ENCODE results near the gene WDR19. TPM values are rescaled to one million over a fixed set of nuclear protein-coding genes. Genes with fewer than 3 reads are reported as not detected.
"Not testable (repeated sequence)": the region's sequence is repeated elsewhere in the genome, so short reads cannot be mapped to it uniquely, and the experiment has no call there.

Gene WDR19
- total RNA-seq, result 10 to 100 TPM in 5 of 6 donors, 1 to 10 TPM in 1; 6.3 to 21.6 (median 12.8) TPM
- polyA plus RNA-seq, result 10 to 100 TPM; 22.8 to 41.3 TPM

GRCh38 chr4:39181905-39182638 is at the start of gene WDR19:
Gene WDR19, plus strand, starts transcription at chr4:39182529. Its CDS starts 29 bp downstream, at chr4:39182558.
- Histone ChIP-seq H3K27me3 (no peaks in the 10 kb centered on the region), H3K4me3 (peak within 1 kb of the TSS; percentile 50 to 78 (median 62)), H3K36me3 (no peaks in the 10 kb centered on the region), H3K9me3 (no peaks in the 10 kb centered on the region), H3K4me1 (peaks cover 0 to 5% (median 0%) of the 10 kb centered on the region in 3 donors), H3K27ac (peak within 1 kb of the TSS; percentile 33 to 75 (median 58))
- intact Hi-C loops (cut with DNase I), result no loop called here
- DNase-seq, result peak; percentile 96 to 99 (median 99)
- FAIRE-seq, result peak; percentile 98
- peak; percentile 98 to 100 (median 99) for ATAC-seq
- TF ChIP-seq, protein P1, sequence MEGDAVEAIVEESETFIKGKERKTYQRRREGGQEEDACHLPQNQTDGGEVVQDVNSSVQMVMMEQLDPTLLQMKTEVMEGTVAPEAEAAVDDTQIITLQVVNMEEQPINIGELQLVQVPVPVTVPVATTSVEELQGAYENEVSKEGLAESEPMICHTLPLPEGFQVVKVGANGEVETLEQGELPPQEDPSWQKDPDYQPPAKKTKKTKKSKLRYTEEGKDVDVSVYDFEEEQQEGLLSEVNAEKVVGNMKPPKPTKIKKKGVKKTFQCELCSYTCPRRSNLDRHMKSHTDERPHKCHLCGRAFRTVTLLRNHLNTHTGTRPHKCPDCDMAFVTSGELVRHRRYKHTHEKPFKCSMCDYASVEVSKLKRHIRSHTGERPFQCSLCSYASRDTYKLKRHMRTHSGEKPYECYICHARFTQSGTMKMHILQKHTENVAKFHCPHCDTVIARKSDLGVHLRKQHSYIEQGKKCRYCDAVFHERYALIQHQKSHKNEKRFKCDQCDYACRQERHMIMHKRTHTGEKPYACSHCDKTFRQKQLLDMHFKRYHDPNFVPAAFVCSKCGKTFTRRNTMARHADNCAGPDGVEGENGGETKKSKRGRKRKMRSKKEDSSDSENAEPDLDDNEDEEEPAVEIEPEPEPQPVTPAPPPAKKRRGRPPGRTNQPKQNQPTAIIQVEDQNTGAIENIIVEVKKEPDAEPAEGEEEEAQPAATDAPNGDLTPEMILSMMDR (IDR thresholded peaks at IDR 0.05), result peak in 1 of 4 donors; percentile 20
- WGBS, 2 donors, result 0% methylated on average over 48 of the region's 48 CpGs

- Histone ChIP-seq H3K27me3 (no peaks in the 10 kb centered on the region), H3K4me3 (no peak overlapping the region), H3K9me3 (no peaks in the 10 kb centered on the region), H3K36me3 (no peaks in the 10 kb centered on the region), H3K27ac (no peak overlapping the region), H3K4me1 (no peaks in the 10 kb centered on the region)
- intact Hi-C loops (cut with DNase I), result loop anchor here in 2 of 3 donors (10.0 kb wide), 2 partner anchors 229 to 379 kb away; no protein-coding TSS in a partner anchor
- DNase-seq (no peak), ATAC-seq (no peak), FAIRE-seq (no peak)
- TF ChIP-seq, protein P1 (IDR thresholded peaks at IDR 0.05), result no peak
- 92 to 98% methylated on average over 3 of the region's 3 CpGs for WGBS, 2 donors
These were observed 48.7 kb upstream of the WDR19 start for GRCh38 chr4:39133623-39134022.

DNA sequence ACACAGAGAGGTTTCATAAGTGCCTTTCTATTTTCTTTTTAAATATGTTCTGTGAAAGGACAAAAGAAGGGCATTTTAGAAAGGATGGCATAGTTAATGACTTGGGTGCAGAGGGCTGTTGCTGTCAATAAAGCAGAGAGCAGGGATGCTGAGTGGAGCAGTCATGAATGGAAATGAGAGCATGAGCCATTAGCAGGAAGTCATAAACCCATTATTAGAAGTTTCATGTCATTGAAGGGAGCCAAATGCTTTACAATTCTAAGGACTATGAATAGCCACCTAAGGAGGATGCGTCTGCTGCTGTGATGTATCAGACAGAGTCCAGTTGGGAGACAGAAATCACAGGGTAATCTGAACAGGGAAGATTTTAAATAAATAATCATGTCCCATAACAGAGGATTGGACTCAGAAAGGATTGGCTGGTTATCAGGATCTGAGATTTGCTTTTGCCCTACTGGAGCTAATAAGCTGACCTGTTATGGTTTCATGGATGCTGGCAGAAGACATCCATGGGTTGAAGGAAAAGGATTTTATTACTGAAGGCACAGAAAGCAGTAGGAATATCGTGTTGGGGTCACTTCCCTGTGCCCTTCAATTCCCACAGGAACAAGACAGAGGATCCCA is 47.5 kb upstream of the WDR19 start:
- H3K27ac ChIP-seq, result no peak overlapping the region
- no peaks in the 10 kb centered on the region for H3K27me3 ChIP-seq
- FAIRE-seq, result no peak
- peak in 3 of 4 donors; percentile 8 to 28 (median 26) for ATAC-seq
- H3K4me3 ChIP-seq, result no peak overlapping the region
- DNase-seq, result no peak
- 40 to 42% methylated on average over 2 of the region's 2 CpGs for WGBS, 2 donors
- no peaks in the 10 kb centered on the region for H3K4me1 ChIP-seq
- TF ChIP-seq, protein P1 (IDR thresholded peaks at IDR 0.05), result no peak
- H3K9me3 ChIP-seq, result no peaks in the 10 kb centered on the region
- intact Hi-C loops (cut with DNase I), result loop anchor here in 2 of 3 donors (5.0 to 10.0 kb wide), 3 partner anchors 230 to 380 kb away; no protein-coding TSS in a partner anchor
- H3K36me3 ChIP-seq, result no peaks in the 10 kb centered on the region

DNA sequence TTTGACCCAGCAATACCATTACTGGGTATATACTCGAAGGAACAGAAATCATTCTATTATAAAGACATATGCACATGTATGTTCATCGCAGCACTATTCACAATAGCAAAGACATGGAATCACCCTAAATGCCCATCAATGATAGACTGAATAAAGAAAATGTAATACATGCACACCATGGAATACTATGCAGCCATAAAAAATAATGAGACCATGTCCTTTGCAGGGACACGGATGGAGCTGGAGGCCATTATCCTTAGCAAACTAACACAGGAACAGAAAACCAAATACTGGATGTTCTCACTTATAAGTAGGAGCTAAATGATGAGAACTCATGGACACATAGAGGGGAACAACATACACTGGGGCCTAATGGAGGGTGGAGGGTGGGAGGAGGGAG is 44.1 kb upstream of the WDR19 start:
- not testable (repeated sequence) for DNase-seq, H3K36me3 ChIP-seq, H3K27ac ChIP-seq, ATAC-seq, H3K4me3 ChIP-seq, H3K27me3 ChIP-seq, H3K9me3 ChIP-seq, H3K4me1 ChIP-seq, FAIRE-seq
- intact Hi-C loops (cut with DNase I), result loop anchor here in 2 of 3 donors (5.0 to 10.0 kb wide), 3 partner anchors 233 to 383 kb away; no protein-coding TSS in a partner anchor
- 63 to 82% methylated on average over 3 of the region's 3 CpGs for WGBS, 2 donors

DNA sequence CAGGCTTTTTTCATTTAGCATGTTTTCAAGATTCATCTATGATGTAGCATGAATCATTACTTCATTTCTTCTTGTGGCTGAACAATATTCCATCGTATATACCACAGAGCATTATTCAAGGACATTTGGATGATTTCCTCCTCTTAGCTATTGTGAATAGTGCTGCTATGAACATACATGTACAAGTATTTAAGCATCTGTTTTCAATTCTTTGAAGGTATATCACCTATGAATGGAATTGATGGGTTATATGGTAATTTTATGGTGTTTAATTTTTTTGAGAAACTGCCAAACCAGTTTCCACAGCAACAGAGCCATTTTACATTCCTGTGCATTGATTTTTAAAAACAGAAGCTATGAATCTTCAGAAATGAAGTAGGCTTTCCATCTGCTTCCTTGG is 36.1 kb upstream of the WDR19 start:
- no peak for ATAC-seq
- no peak for FAIRE-seq
- intact Hi-C loops (cut with DNase I), result no loop called here
- TF ChIP-seq, protein P1 (IDR thresholded peaks at IDR 0.05), result no peak
- Histone ChIP-seq H3K4me1 (no peaks in the 10 kb centered on the region), H3K27me3 (no peaks in the 10 kb centered on the region), H3K36me3 (no peaks in the 10 kb centered on the region), H3K27ac (no peak overlapping the region), H3K4me3 (no peak overlapping the region), H3K9me3 (no peaks in the 10 kb centered on the region)
- DNase-seq, result no peak
- WGBS, 2 donors, result 58 to 76% methylated on average over 1 of the region's 1 CpG
